WTC11 (cell line): ENCODE measurements around the gene GPR158. TPM values are rescaled to one million over a fixed set of nuclear protein-coding genes. Genes with fewer than 3 reads are reported as not detected.

ENCODE experiments used
- ATAC-seq: fragments of 200-7000 bp; cut with Tn5 transposase; 2 replicates; pipeline ENCODE4 v1.10.0; 2021; ENCODE audit warnings: mild to moderate bottlenecking, moderate library complexity
- CTCF ChIA-PET: fragments of 300-600 bp; sonication (Branson Sonifier 250); formaldehyde crosslinking; loops from one replicate; lab custom pipeline; 2021; ENCODE audit warnings: antibody characterized with exemption; lab: Charles Lee
- POLR2A ChIA-PET: fragments of 350-600 bp; sonication (Branson Sonifier 250); formaldehyde crosslinking; loops from one replicate; lab custom pipeline; 2021; ENCODE audit warnings: antibody characterized with exemption; lab: Charles Lee
- DNase-seq: peaks from one replicate; pipeline ENCODE4 v3.0.0; 2021; ENCODE audit warnings: low spot score
- H3K27ac Mint-ChIP-seq: 2 replicates; pipeline ENCODE4 v1.8.0; 2021; ENCODE audit warnings: mixed read lengths
- H3K27me3 Mint-ChIP-seq: 2 replicates; pipeline ENCODE4 v1.8.0; 2021; ENCODE audit warnings: low read depth, mild to moderate bottlenecking, moderate library complexity, mixed read lengths
- H3K36me3 Mint-ChIP-seq: 2 replicates; pipeline ENCODE4 v1.8.0; 2021; ENCODE audit warnings: mixed read lengths
- H3K4me1 Mint-ChIP-seq: 2 replicates; pipeline ENCODE4 v1.8.0; 2022; ENCODE audit warnings: mixed read lengths
- H3K4me3 Mint-ChIP-seq: 2 replicates; pipeline ENCODE4 v1.8.0; 2021; ENCODE audit warnings: mild to moderate bottlenecking, moderate library complexity, mixed read lengths
- H3K9me3 Mint-ChIP-seq: 2 replicates; pipeline ENCODE4 v1.8.0; 2021; ENCODE audit warnings: mixed read lengths
- AFF4 ChIP-seq: sonication (generic); formaldehyde crosslinking; IDR thresholded peaks from 2 replicates; pipeline ENCODE4 v1.8.1; 2023; ENCODE audit warnings: mild to moderate bottlenecking, missing genetic modification reagents, borderline replicate concordance
- ARID4B ChIP-seq: sonication (generic); formaldehyde crosslinking; IDR thresholded peaks from 2 replicates; pipeline ENCODE4 v1.8.0; 2023; ENCODE audit warnings: missing genetic modification reagents, mild to moderate bottlenecking, borderline replicate concordance
- ATF3 ChIP-seq: sonication (generic); formaldehyde crosslinking; conservative IDR thresholded peaks from 2 replicates; pipeline ENCODE4 v1.8.1; 2022; ENCODE audit warnings: mild to moderate bottlenecking, missing genetic modification reagents
- E2F1 ChIP-seq: sonication (generic); formaldehyde crosslinking; IDR thresholded peaks from 2 replicates; pipeline ENCODE4 v1.8.0; 2022; ENCODE audit warnings: mild to moderate bottlenecking, missing genetic modification reagents
- ESRRA ChIP-seq: sonication (generic); formaldehyde crosslinking; IDR thresholded peaks from 2 replicates; pipeline ENCODE4 v1.8.1; 2022; ENCODE audit warnings: mild to moderate bottlenecking, missing genetic modification reagents, borderline replicate concordance
- FOXJ3 ChIP-seq: sonication (generic); formaldehyde crosslinking; IDR thresholded peaks from 2 replicates; pipeline ENCODE4 v1.9.0; 2021; ENCODE audit warnings: missing genetic modification reagents, mild to moderate bottlenecking, borderline replicate concordance
- HMGA2 ChIP-seq: fragments of 250-450 bp; sonication (Bioruptor Pico); IDR thresholded peaks from 2 replicates; pipeline ENCODE4 v1.4.0; 2021; ENCODE audit warnings: mild to moderate bottlenecking, moderate library complexity
- MYBL2 ChIP-seq: sonication (generic); formaldehyde crosslinking; IDR thresholded peaks from 2 replicates; pipeline ENCODE4 v1.8.1; 2023; ENCODE audit warnings: mild to moderate bottlenecking, moderate library complexity, missing genetic modification reagents
- NR3C1 ChIP-seq: sonication (generic); formaldehyde crosslinking; conservative IDR thresholded peaks from 2 replicates; pipeline ENCODE4 v1.8.1; 2023; ENCODE audit warnings: low read depth, mild to moderate bottlenecking, missing genetic modification reagents
- USF1 ChIP-seq: sonication (generic); formaldehyde crosslinking; IDR thresholded peaks from 2 replicates; pipeline ENCODE4 v1.8.0; 2022; ENCODE audit warnings: mild to moderate bottlenecking, missing genetic modification reagents
- USF2 ChIP-seq: sonication (generic); formaldehyde crosslinking; IDR thresholded peaks from 2 replicates; pipeline ENCODE4 v1.8.1; 2023; ENCODE audit warnings: mild to moderate bottlenecking, missing genetic modification reagents, moderate library complexity
- ZBTB43 ChIP-seq: sonication (generic); formaldehyde crosslinking; IDR thresholded peaks from 2 replicates; pipeline ENCODE4 v1.8.1; 2023; ENCODE audit warnings: mild to moderate bottlenecking, missing genetic modification reagents
- ZNF138 ChIP-seq: sonication (generic); formaldehyde crosslinking; conservative IDR thresholded peaks from 2 replicates; pipeline ENCODE4 v1.8.1; 2022; ENCODE audit warnings: mild to moderate bottlenecking, moderate library complexity, missing genetic modification reagents
- ZNF416 ChIP-seq: fragments of 250-450 bp; sonication (Bioruptor Pico); IDR thresholded peaks from 2 replicates; pipeline ENCODE4 v1.9.0; 2021; ENCODE audit warnings: mild to moderate bottlenecking, inconsistent platforms
- total RNA-seq: library from RNA; stranded (reverse); gene quantifications from 3 replicates; pipeline ENCODE4 v1.2.3, GENCODE V29; 2021

Gene GPR158
- total RNA-seq, 1 experiment from 2014 or later: 0.63 TPM

GRCh38 chr10:25125201-25125611 is 49.6 kb upstream of the GPR158 start (continued):
- TF ChIP-seq ARID4B (CRISPR knock-in tag) (no peak), USF2 (no peak), ZBTB43 (CRISPR knock-in tag) (no peak), USF1 (CRISPR knock-in tag) (no peak)

- no peak for TF ChIP-seq ATF3 (CRISPR knock-in tag)
- TF ChIP-seq ZNF138 (CRISPR knock-in tag): no peak
- no peak for TF ChIP-seq ESRRA
- TF ChIP-seq MYBL2 (CRISPR knock-in tag): no peak
- TF ChIP-seq E2F1 (CRISPR knock-in tag): no peak
- TF ChIP-seq FOXJ3 (CRISPR knock-in tag): no peak
- no peak for TF ChIP-seq AFF4 (CRISPR knock-in tag)
- TF ChIP-seq HMGA2 (CRISPR knock-in tag): no peak
- TF ChIP-seq ZNF416 (CRISPR knock-in tag): no peak
- TF ChIP-seq NR3C1 (CRISPR knock-in tag): no peak
- POLR2A ChIA-PET: interaction anchor here (1.2 kb wide), 1 partner anchor 275 kb away, joined by 3 read pairs; no protein-coding TSS in a partner anchor
- ATAC-seq (no peak), DNase-seq (no peak)
- CTCF ChIA-PET: interaction anchor here (1.9 kb wide), 1 partner anchor 16 kb away, joined by 4 read pairs; no protein-coding TSS in a partner anchor
- H3K9me3 Mint-ChIP-seq: peaks cover 18% of the 10 kb centered on the region
- H3K4me1 Mint-ChIP-seq: no peaks in the 10 kb centered on the region
- no peak overlapping the region for H3K27ac Mint-ChIP-seq
- no peaks in the 10 kb centered on the region; the same call in 1 of the 2 replicates for H3K27me3 Mint-ChIP-seq
- H3K4me3 Mint-ChIP-seq: no peak overlapping the region
- peaks cover 10% of the 10 kb centered on the region for H3K36me3 Mint-ChIP-seq
These were observed 45.2 kb upstream of the GPR158 start for GRCh38 chr10:25129592-25129991.
